B cell (primary cell): Measurements from ENCODE around the gene PHF21B. TPM values are rescaled to one million over a fixed set of nuclear protein-coding genes. Genes with fewer than 3 reads are reported as not detected.

Experiments used
- ATAC-seq: fragments of 200-7000 bp; cut with Tn5 transposase; one replicate; pipeline ENCODE4 v1.10.0; 2021; ENCODE audit warnings: low read depth, mild to moderate bottlenecking, moderate number of reproducible peaks, moderate library complexity
- CTCF ChIA-PET: fragments of 350-600 bp; sonication (Branson Sonifier 250); formaldehyde crosslinking; loops from one replicate; lab custom pipeline; 2021; ENCODE audit warnings: antibody characterized with exemption, inconsistent platforms; lab: Charles Lee
- POLR2A ChIA-PET: fragments of 350-600 bp; sonication (Branson Sonifier 250); formaldehyde crosslinking; loops from one replicate; lab custom pipeline; 2021; ENCODE audit warnings: antibody characterized with exemption; lab: Charles Lee
- DNase-seq: peaks from one replicate; pipeline ENCODE4 v3.0.0; 2013
- H2AFZ ChIP-seq: 2 replicates; pipeline ENCODE4 v1.6.1; 2012; ENCODE audit warnings: mild to moderate bottlenecking, low read depth, low read length; ENCODE audit not compliant: insufficient read depth, poor library complexity, severe bottlenecking
- H3K27ac ChIP-seq, 2 donors: 1 replicate in 1 of 2; 2 replicates in 1 of 2; pipeline ENCODE4 v1.5.1; 2012 to 2013; ENCODE audit warnings: low read length in 2 of 2, mild to moderate bottlenecking in 2 of 2, moderate library complexity in 1 of 2
- H3K27me3 ChIP-seq, 4 experiments: fragments of 200-600 bp in 1 of 4; sonication (generic) in 1 of 4; replicated peaks in 1 of 4; 1 replicate in 2 of 4; 2 replicates in 2 of 4; pipeline versions ENCODE4 v1.6.1 to v1.7.0; 2013 to 2016; ENCODE audit warnings: low read length in 3 of 4, mild to moderate bottlenecking in 2 of 4, mixed read lengths in 1 of 4, moderate library complexity in 1 of 4; ENCODE audit not compliant: insufficient read depth in 4 of 4, control insufficient read depth in 3 of 4; ENCODE audit errors: control extremely low read depth in 1 of 4
- H3K36me3 ChIP-seq, 2 experiments: replicated peaks in 1 of 2; 1 replicate in 1 of 2; 2 replicates in 1 of 2; pipeline versions ENCODE4 v1.6.1 to v1.7.1; 2013; ENCODE audit warnings: low read length in 1 of 2; ENCODE audit not compliant: insufficient read depth in 2 of 2, control insufficient read depth in 1 of 2; ENCODE audit errors: control extremely low read depth in 1 of 2, extremely low read depth in 1 of 2
- H3K4me1 ChIP-seq, 2 donors: fragments of 200-600 bp in 1 of 2; sonication (generic) in 1 of 2; 1 replicate in 1 of 2; 2 replicates in 1 of 2; pipeline versions ENCODE4 v1.5.1 to v1.6.1; 2013 to 2017; ENCODE audit warnings: low read length in 2 of 2; ENCODE audit not compliant: control insufficient read depth in 2 of 2, insufficient read depth in 2 of 2
- H3K4me2 ChIP-seq: replicated peaks from 2 replicates; pipeline ENCODE3; 2012; ENCODE audit warnings: mild to moderate bottlenecking, low read depth, low read length; ENCODE audit not compliant: poor library complexity, severe bottlenecking
- H3K4me3 ChIP-seq, 5 experiments: fragments of 200-600 bp in 1 of 5; sonication (generic) in 1 of 5; 1 replicate in 3 of 5; 2 replicates in 2 of 5; pipeline versions ENCODE4 v1.5.1 to v1.7.0; 2011 to 2016; ENCODE audit warnings: low read length in 4 of 5, mild to moderate bottlenecking in 4 of 5, low read depth in 2 of 5, control low read depth in 1 of 5, moderate library complexity in 1 of 5; ENCODE audit not compliant: insufficient read depth in 1 of 5; ENCODE audit errors: control extremely low read depth in 1 of 5, extremely low read depth in 1 of 5
- H3K79me2 ChIP-seq: fragments of 200-600 bp; sonication (generic); one replicate; pipeline ENCODE4 v1.6.0; 2016; ENCODE audit warnings: low read length; ENCODE audit not compliant: control insufficient read depth, insufficient read depth
- H3K9ac ChIP-seq: fragments of 200-600 bp; sonication (generic); 2 replicates; pipeline ENCODE4 v1.6.1; 2017; ENCODE audit warnings: mild to moderate bottlenecking, low read length, moderate library complexity
- H3K9me3 ChIP-seq, 3 donors: one replicate each; pipeline versions ENCODE4 v1.6.1 to v1.7.1; 2013; ENCODE audit warnings: low read length in 2 of 3; ENCODE audit not compliant: control insufficient read depth in 2 of 3, insufficient read depth in 1 of 3; ENCODE audit errors: control extremely low read depth in 1 of 3
- H4K20me1 ChIP-seq: 2 replicates; pipeline ENCODE4 v1.6.0; 2012; ENCODE audit warnings: mild to moderate bottlenecking, low read length; ENCODE audit not compliant: insufficient read depth, control insufficient read depth, poor library complexity, severe bottlenecking
- H3K27ac Mint-ChIP-seq: one replicate; pipeline ENCODE4 v1.8.0; 2021; ENCODE audit warnings: mixed read lengths
- H3K27me3 Mint-ChIP-seq: one replicate; pipeline ENCODE4 v1.8.0; 2021; ENCODE audit warnings: mixed read lengths
- H3K4me1 Mint-ChIP-seq: one replicate; pipeline ENCODE4 v1.8.0; 2021; ENCODE audit warnings: mixed read lengths
- H3K4me3 Mint-ChIP-seq: one replicate; pipeline ENCODE4 v1.8.0; 2021; ENCODE audit warnings: mixed read lengths
- H3K9me3 Mint-ChIP-seq: one replicate; pipeline ENCODE4 v1.8.0; 2022; ENCODE audit warnings: mixed read lengths; ENCODE audit not compliant: insufficient read depth
- CTCF ChIP-seq: fragments of 200-600 bp; IDR thresholded peaks from one replicate; pipeline ENCODE4 v1.8.0; 2022; ENCODE audit warnings: antibody characterized with exemption, mild to moderate bottlenecking
- EZH2 ChIP-seq: IDR thresholded peaks from 2 replicates; pipeline ENCODE4 v1.6.1; 2012; ENCODE audit warnings: borderline replicate concordance, low read depth, mild to moderate bottlenecking, moderate library complexity, low read length; ENCODE audit not compliant: insufficient read depth, poor library complexity, severe bottlenecking
- WGBS: methylation state at CpG from one replicate; pipeline ENCODE4 v1.1.5; 2013; ENCODE audit warnings: missing lambda C conversion rate; ENCODE audit not compliant: insufficient coverage; 5-methylcytosine and 5-hydroxymethylcytosine counted together
- intact Hi-C: fragments of 100-400 bp; cut with micrococcal nuclease; formaldehyde crosslinking; loops from one replicate; pipeline ENCODE4 v1.10.0; 2022
- polyA plus RNA-seq: library from polyadenylated mRNA; depleted of rRNA; stranded (reverse); fragments of >200 nt; gene quantifications from 2 replicates; pipeline ENCODE4 v1.2.3, GENCODE V29; 2012
- total RNA-seq, 2 donors: library from RNA; stranded (reverse); fragments of 120-200 nt in 1 of 2; gene quantifications; 1 replicate in 1 of 2; 2 replicates in 1 of 2; pipeline versions ENCODE4 v1.2.3 to v1.2.4, GENCODE V29; 2013 to 2022

Gene PHF21B
- total and polyA plus RNA-seq, 2 donors (not counting 1 experiment from before 2014, with no cell fraction given), result not detected

- no peaks in the 10 kb centered on the region for H3K36me3 ChIP-seq
- H3K9me3 ChIP-seq, result peaks cover 0 to 13% (median 0%) of the 10 kb centered on the region in 3 donors
- Mint-ChIP-seq H3K4me3 (no peak overlapping the region), H3K9me3 (no peaks in the 10 kb centered on the region), H3K27me3 (peaks cover 39% of the 10 kb centered on the region), H3K27ac (no peak overlapping the region), H3K4me1 (no peaks in the 10 kb centered on the region)
- no peak overlapping the region for H2AFZ ChIP-seq
- peaks cover 0 to 6% (median 3%) of the 10 kb centered on the region in 4 experiments for H3K27me3 ChIP-seq
- ChIA-PET POLR2A (no interaction called here), CTCF (no interaction called here)
- 91% methylated on average over 10 of the region's 15 CpGs for WGBS
- H3K4me1 ChIP-seq, result no peaks in the 10 kb centered on the region
- H3K9ac ChIP-seq, result no peak overlapping the region
- H3K79me2 ChIP-seq, result no peaks in the 10 kb centered on the region
- ATAC-seq (no peak), DNase-seq (no peak)
- H3K4me2 ChIP-seq, result no peak overlapping the region
- H4K20me1 ChIP-seq, result no peaks in the 10 kb centered on the region
- TF ChIP-seq CTCF, result no peak
- TF ChIP-seq EZH2, result no peak
- intact Hi-C loops, result no loop called here
- no peak overlapping the region for H3K4me3 ChIP-seq
- H3K27ac ChIP-seq, result no peak overlapping the region
Observed at GRCh38 chr22:44999231-44999630, 10.6 kb downstream of the PHF21B start.

- POLR2A ChIA-PET, result no interaction called here
- peaks cover 31% of the 10 kb centered on the region for H3K27me3 Mint-ChIP-seq
- intact Hi-C loops, result no loop called here
Observed at GRCh38 chr22:44998296-44998695, 11.5 kb downstream of the PHF21B start.

More at GRCh38 chr22:44998296-44998695, 11.5 kb downstream of the PHF21B start:
- DNase-seq (no peak), ATAC-seq (no peak)
- Histone ChIP-seq H3K27me3 (peaks cover 0 to 6% (median 1%) of the 10 kb centered on the region in 4 experiments), H4K20me1 (no peaks in the 10 kb centered on the region), H3K36me3 (no peaks in the 10 kb centered on the region), H3K9me3 (peaks cover 0 to 12% (median 0%) of the 10 kb centered on the region in 3 donors), H3K9ac (no peak overlapping the region), H3K4me2 (no peak overlapping the region), H3K4me1 (no peaks in the 10 kb centered on the region), H2AFZ (no peak overlapping the region), H3K4me3 (no peak overlapping the region), H3K27ac (no peak overlapping the region), H3K79me2 (no peaks in the 10 kb centered on the region)
- CTCF ChIA-PET, result no interaction called here
- WGBS, result 91% methylated on average over 10 of the region's 11 CpGs
- TF ChIP-seq EZH2 (no peak), CTCF (no peak)
- Mint-ChIP-seq H3K4me1 (no peaks in the 10 kb centered on the region), H3K4me3 (no peak overlapping the region), H3K9me3 (no peaks in the 10 kb centered on the region), H3K27ac (no peak overlapping the region)
